ENCODE data around the gene RANBP3.
"Not testable (repeated sequence)": the region's sequence is repeated elsewhere in the genome, so short reads cannot be mapped to it uniquely, and the experiment has no call there.

RANBP3 gene

GRCh38 chr19:5977785-5978605, at the start of gene RANBP3:
RANBP3 (minus strand) TSS chr19:5978140; CDS start chr19:5978082, 58 bp downstream.
- peak; percentile 97 for DNase-seq (ENCODE audit: low read depth)

- no peak for DNase-seq (ENCODE audit: low read depth)
Measured at GRCh38 chr19:6026390-6027227, 48.7 kb upstream of the RANBP3 start.

GRCh38 chr19:6024756-6025155, 46.8 kb upstream of the RANBP3 start:
- DNase-seq (ENCODE audit: low read depth) = not testable (repeated sequence)

GRCh38 chr19:6023936-6024335, 46.0 kb upstream of the RANBP3 start:
- DNase-seq (ENCODE audit: low read depth) = no peak

GRCh38 chr19:6023085-6023682, 45.2 kb upstream of the RANBP3 start:
- peak; percentile 47 for DNase-seq (ENCODE audit: low read depth)

GRCh38 chr19:6022570-6023064, 44.7 kb upstream of the RANBP3 start:
- DNase-seq (ENCODE audit: low read depth) = no peak

GRCh38 chr19:6021878-6022569, 44.1 kb upstream of the RANBP3 start:
- DNase-seq (ENCODE audit: low read depth) = peak; percentile 29

GRCh38 chr19:6020972-6021805, 43.2 kb upstream of the RANBP3 start:
- DNase-seq (ENCODE audit: low read depth) = no peak

GRCh38 chr19:6020166-6020882, 42.4 kb upstream of the RANBP3 start:
- DNase-seq (ENCODE audit: low read depth) = no peak

GRCh38 chr19:6018786-6019185, 40.8 kb upstream of the RANBP3 start:
- DNase-seq (ENCODE audit: low read depth) = no peak

GRCh38 chr19:6017576-6017975, 39.6 kb upstream of the RANBP3 start:
- no peak for DNase-seq (ENCODE audit: low read depth)

- no peak for DNase-seq (ENCODE audit: low read depth)
Measured at GRCh38 chr19:6015841-6016545, 38.1 kb upstream of the RANBP3 start.

- no peak for DNase-seq (ENCODE audit: low read depth)
Measured at GRCh38 chr19:6014551-6015135, 36.7 kb upstream of the RANBP3 start.

- no peak for DNase-seq (ENCODE audit: low read depth)
Measured at GRCh38 chr19:6012426-6013170, 34.7 kb upstream of the RANBP3 start.

GRCh38 chr19:6011794-6012193, 33.9 kb upstream of the RANBP3 start:
- no peak for DNase-seq (ENCODE audit: low read depth)

GRCh38 chr19:6011206-6011605, 33.3 kb upstream of the RANBP3 start:
- DNase-seq (ENCODE audit: low read depth) = no peak

GRCh38 chr19:6010107-6010506, 32.2 kb upstream of the RANBP3 start:
- no peak for DNase-seq (ENCODE audit: low read depth)

GRCh38 chr19:6007866-6008265, 29.9 kb upstream of the RANBP3 start:
- no peak for DNase-seq (ENCODE audit: low read depth)

GRCh38 chr19:6006896-6007295, 29.0 kb upstream of the RANBP3 start:
- DNase-seq (ENCODE audit: low read depth) = no peak
